22Rv1 (cell line): ENCODE data around the gene KLHL29.

Source experiments
- H3K27ac ChIP-seq: fragments of 450-650 bp; 2 replicates; pipeline ENCODE4 v1.5.1; 2017
- ZFX ChIP-seq: fragments of 450-650 bp; IDR thresholded peaks from 2 replicates; pipeline ENCODE4 v1.6.1; 2017; ENCODE audit warnings: antibody characterized with exemption, borderline replicate concordance
- TF ChIP-seq, protein P1 (sequence below): fragments of 450-650 bp; IDR thresholded peaks from 2 replicates; pipeline ENCODE4 v1.5.1; 2017; ENCODE audit warnings: mild to moderate bottlenecking

Gene KLHL29

DNA sequence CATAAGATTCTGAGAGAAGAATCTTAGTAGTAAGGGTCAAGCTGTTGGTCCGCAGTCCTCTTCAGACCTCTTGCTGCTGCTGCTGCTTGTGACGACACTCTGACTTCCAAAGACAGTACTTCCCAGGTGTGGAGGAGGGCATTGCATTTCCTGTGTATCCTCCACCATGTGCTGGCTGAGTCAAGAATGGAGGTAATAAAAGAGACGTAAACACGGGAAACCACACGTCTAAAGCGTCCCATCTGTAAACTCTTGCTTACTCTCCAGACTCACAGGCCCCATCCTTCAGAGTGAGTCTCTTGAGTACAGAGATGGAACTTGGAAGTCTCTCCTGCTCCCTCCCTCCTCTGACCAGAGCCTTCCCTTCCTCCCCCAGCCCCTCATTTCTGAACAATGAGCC, 25.6 kb downstream of the KLHL29 start:
- no peak for TF ChIP-seq ZFX
- TF ChIP-seq, protein P1, sequence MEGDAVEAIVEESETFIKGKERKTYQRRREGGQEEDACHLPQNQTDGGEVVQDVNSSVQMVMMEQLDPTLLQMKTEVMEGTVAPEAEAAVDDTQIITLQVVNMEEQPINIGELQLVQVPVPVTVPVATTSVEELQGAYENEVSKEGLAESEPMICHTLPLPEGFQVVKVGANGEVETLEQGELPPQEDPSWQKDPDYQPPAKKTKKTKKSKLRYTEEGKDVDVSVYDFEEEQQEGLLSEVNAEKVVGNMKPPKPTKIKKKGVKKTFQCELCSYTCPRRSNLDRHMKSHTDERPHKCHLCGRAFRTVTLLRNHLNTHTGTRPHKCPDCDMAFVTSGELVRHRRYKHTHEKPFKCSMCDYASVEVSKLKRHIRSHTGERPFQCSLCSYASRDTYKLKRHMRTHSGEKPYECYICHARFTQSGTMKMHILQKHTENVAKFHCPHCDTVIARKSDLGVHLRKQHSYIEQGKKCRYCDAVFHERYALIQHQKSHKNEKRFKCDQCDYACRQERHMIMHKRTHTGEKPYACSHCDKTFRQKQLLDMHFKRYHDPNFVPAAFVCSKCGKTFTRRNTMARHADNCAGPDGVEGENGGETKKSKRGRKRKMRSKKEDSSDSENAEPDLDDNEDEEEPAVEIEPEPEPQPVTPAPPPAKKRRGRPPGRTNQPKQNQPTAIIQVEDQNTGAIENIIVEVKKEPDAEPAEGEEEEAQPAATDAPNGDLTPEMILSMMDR: no peak
- H3K27ac ChIP-seq: no peak overlapping the region

DNA sequence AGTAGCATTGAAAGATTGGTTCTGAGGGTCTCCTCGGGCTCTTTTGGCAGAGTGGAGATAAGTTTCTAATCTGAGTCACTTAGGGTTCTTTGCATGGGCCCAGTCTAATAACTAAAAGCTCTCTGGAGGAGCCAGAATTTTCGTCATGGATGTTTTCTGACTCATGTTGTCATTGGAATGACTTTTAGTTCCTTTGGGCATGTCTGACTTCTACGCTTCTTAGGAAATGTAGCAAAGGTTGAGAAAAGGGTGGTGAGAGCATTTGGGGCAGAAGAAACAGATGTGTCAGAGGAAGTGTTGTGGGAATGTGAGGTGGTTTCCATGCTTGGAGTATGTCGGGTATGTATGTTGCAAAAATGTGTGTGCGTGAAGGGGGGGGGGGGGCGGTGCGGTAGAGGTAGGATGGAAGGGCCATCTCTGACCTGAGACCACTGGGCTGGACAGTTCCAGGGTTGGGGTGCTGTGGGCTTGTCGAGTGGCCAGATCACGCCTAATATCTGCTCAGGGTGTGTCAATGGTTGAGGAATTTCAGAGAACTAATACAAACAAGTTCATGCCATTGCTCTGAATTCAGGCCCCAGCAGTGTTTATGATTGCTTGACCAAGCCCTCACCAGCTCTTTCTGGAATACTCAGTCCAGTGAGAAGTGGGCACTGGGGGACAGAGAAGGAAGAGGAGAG, 26.9 kb downstream of the KLHL29 start:
- no peak for TF ChIP-seq ZFX
- TF ChIP-seq, protein P1: no peak
- H3K27ac ChIP-seq: no peak overlapping the region

DNA sequence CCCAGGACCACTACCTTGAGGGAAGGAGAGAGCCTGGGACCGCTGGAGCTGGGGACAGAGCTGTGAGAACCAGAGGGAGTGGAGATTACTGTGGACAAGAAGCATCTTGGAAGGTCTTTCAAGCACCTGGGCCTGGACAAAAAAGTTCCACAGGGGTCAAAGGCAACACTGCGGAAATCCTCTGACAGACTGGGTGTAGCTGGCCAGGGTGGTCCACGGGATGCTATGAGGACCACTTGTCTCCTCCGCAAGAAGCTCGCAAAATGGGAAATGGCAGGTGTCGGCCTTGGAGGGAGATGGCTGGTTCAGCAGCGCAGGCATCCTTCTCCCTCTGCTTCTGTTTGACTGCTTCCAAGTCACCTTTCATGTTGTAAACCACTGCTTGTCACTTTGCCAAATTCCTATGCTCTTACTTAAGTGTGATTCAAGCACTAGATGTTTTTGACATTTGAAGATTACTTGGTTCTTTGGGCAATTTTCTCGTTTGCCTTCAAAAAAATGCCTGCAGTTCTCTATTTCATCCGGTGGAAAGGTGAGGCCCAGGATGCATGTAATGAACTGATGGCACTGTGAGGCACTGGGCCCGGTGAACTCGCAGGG, 27.7 kb downstream of the KLHL29 start:
- no peak for TF ChIP-seq ZFX
- TF ChIP-seq, protein P1: no peak
- no peak overlapping the region for H3K27ac ChIP-seq

DNA sequence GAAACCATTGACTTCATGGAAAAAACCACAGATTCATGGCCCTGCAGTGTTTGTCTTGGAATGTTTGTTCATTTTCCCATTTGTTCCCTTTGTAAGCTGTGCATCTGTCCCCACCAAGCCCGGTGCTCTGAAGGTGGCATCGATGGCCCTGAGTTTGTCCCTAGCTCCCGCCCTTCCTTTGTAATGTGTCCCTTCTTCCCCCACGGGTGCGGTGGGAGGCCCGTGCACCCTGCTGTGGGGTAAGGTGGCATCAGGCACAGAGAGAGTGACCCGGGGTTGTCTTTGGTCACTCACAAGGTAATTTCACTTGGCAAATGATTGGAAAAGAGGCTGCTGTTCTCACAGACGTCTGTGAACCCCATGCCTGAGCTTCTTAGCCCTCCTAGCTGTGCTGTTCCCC, 28.7 kb downstream of the KLHL29 start:
- TF ChIP-seq ZFX: no peak
- TF ChIP-seq, protein P1: no peak
- H3K27ac ChIP-seq: no peak overlapping the region

DNA sequence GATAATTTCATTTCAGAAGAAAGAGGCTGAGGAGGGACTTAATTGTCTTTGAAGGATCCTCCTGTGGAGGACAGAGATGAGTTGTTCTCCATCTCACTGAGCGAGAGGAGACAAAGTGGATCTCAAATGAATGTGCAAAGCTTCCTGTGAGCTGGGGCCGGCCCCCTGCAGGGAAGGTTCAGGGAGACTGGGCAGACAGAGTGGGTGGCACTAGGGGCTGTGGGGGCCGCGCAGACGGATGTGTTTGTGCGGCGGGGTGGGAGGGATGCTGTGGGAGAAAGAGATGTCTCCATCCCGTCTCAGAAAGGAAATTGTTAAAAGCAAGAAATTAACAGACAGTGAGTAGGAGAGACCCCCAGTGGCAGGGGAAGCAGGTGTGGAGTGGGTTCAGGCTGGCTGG, 29.1 kb downstream of the KLHL29 start:
- no peak overlapping the region for H3K27ac ChIP-seq
- TF ChIP-seq, protein P1: no peak
- TF ChIP-seq ZFX: no peak

DNA sequence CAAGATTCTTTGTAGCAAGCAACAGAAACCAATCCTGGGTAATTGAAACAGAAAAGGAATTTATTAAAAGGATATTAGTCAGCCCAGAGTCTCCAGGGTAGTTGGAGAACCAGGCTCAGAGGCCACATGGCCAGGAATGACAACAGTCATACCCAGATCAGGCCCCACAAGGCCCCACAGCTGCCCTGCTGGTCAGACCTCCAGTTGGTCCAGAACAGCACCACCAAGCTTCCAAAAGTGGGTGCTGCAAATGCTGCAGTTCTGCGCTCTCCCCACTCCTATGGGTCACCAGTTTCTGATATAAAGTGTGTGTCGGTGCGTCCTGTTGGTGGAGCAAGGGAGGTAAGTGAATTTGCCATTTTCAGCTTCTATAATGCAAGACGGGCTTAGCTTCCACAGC, 29.9 kb downstream of the KLHL29 start:
- TF ChIP-seq, protein P1: no peak
- no peak for TF ChIP-seq ZFX
- no peak overlapping the region for H3K27ac ChIP-seq

DNA sequence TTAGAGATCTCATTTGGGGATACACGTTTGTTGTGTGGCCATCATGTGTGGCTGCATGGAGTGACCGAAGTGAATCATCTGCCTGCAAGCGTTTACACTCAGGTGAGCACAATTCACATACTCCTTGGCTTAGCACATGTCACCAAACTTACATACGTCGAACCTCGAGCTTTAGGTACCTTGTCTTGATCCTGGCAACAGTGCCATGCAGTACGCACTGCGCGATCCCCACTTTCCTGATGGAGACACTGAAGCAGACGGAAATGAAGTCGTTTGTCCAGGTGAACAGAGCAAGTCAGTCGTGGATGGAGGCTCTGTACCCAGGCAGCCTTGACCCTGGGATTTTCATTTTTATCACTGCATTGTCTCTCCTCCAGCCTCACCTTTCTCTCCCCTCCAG, 32.3 kb downstream of the KLHL29 start:
- TF ChIP-seq, protein P1: no peak
- no peak for TF ChIP-seq ZFX
- H3K27ac ChIP-seq: no peak overlapping the region
